DMS53 treated with DMSO at 0.1 percent for 48 hours (cell line): ENCODE results near the gene ST6GALNAC2.

Source experiments
- DNase-seq: peaks from one replicate; lab custom pipeline; 2025; ENCODE audit not compliant: unreplicated experiment; lab: John Stamatoyannopoulos, UW

ST6GALNAC2 gene

DNA sequence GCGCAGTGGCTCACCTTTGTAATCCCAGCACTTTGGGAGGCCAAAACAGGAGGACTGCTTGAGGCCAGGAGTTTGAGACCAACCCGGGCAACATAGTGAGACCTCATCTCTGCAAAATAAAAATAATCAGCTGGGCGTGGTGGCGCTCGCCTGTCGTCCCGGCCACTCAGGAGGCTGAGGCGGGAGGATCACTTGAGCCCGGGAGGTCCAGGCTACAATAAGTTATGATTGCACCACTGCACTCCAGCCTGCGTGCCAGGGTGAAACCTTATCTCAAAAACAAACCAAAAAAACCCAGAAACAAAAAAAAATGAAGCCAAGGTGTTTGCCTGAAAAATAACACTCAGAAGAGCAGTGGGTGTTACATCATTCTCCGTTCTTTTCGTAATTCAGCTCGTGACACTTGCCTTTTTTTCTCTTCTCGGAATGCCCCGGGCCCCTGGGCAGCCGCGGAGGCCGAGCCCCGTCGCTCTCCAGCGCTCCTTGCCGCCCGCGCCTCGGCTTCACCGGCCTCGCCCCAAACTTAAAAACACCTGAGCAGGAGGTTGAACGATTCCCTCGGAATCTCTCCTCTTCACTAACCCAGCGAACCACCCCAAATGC is 28.8 kb downstream of the ST6GALNAC2 start:
- DNase-seq = peak; percentile 43

DNA sequence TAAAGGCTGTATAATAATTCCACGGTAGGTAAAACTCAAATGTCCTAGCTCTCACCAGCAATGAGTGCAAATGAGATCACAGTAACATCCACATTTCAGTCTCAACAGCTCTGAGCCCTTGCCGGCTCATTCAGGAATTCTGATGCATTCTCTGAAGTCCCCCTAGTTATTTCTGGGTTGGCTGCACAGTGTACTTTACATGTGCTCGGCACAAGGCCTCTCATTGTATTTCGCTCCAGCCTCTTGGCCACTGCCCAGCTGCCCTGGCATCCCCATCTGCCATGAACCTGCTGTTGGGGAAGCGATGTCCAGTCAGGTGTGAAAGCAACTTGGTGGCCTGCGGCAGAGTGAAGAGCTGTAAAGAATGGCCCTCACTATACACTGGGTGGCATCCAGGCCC is 31.5 kb downstream of the ST6GALNAC2 start:
- no peak for DNase-seq

DNA sequence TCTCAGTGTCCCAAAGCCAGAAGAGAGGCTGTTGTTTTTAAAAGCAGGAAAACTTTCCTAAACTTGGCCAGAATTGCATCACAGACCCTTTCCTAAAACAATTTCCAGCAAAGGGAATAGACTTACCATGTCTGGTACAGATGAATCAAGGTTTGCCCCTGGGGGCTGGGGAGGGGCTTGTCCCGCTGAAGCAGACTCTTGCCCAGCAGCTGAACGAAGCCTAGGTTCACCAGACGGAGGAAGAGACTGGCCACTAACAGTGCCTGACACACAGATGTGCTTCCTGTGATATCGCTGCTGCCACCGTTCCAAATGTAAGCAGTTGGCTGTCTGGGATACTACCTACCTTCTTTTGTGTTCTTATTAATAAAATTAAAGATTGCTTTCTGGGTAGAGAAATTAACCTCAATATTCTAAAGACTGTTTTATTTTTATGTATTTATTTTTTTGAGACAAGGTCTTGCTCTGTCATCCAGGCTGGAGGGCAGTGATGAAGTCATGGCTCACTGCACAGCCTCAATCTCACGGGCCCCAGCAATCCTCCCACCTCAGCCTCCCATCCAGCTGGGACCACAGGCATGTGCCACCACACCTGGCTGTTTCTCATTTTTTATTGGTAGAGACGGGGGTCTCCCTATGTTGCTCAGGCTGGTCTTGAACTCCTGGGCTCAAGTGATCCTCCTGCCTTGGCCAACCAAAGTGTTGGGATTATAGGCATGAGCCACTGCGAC is 32.3 kb downstream of the ST6GALNAC2 start:
- DNase-seq = no peak

DNA sequence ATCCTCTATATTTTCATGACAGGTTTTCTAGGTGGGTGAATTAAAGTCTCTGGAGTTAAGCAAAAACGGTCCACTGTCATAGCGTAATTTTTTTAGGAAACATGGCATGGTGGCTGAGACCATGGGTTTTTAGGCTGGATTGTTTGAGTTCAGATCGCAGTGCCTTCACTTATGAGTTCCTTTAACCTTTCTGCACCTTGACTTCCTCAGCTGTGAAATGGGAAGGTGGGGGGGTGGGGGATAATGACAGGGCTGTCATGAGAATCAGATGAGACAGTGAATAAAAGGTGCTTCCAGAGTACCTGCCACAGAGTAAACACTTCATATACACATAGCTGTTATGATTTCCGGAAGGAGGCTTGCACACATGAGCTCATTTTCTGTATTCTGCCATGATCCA is 34.0 kb downstream of the ST6GALNAC2 start:
- peak; percentile 51 for DNase-seq

DNA sequence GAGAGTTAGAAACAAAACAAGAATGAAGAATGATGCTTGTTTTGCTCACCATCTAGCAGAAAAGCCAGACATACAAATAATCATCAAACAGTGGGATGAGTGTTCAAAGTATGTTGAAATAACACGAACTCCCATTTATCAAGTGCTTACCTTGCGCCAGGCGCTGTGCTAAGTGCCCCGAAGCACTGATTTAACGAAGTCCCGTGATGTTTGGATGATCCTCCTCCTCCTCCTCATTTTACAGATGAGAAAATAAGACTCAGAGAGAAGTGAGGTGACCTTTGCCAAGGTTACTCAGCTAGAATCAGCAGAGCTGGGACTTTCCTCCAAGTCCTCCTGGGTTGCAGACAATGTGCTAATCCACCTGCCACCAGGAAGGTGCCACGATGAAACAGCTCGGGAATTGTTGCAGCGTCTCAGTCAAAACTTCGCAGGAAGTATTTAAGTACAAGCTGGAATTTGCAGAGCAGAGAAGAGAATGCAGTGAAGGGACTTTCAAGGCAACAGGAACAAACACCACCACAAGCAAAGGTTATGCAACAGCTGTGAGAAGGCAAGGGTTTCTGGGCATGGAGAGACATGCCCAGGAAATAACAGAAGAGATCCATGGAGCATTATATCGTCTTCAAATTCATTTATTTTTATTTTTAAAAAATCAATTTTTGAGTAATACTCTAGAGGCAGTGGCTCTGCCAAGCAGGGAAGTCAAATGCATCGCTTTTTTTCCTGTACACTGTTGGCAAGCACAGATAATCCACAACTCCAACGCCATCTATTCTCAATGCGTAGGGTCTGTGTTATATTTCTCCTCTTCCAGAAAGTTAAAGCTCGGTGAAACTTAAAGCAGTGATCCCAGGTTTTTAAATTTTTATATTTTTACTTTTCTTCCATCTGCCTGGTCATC is 34.7 kb downstream of the ST6GALNAC2 start:
- peak; percentile 29 for DNase-seq

DNA sequence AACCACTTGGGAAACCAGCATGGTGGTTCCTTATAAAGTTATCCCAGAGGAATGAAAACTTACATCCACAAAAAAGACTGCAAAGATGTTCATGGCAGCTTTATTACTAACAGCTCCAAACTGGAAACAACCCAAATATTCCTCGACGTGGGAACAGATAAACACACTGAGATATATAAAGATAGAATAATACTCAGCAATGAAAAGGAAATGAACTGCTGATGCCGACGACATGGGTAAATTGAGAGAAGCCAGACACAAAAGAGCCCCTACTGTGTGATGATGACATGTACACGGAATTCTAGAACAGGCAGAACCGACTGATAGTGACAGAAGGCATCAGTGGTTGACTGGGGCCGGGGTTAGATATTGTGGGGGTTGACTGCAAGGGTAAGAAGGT is 36.1 kb downstream of the ST6GALNAC2 start:
- DNase-seq = no peak

DNA sequence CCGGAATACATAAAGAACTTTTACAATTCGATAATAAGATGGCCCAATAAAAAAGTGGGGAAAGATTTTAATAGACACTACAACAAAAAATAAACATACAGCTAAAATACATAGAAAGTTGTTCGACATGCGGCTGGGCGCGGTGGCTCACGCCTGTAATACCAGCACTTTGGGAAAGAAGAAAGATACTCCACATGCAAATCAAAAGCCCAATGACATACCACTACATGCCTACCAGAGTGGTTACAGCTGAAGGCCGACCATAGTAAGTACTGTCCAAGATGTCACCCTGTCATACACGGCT is 36.5 kb downstream of the ST6GALNAC2 start:
- DNase-seq = no peak

DNA sequence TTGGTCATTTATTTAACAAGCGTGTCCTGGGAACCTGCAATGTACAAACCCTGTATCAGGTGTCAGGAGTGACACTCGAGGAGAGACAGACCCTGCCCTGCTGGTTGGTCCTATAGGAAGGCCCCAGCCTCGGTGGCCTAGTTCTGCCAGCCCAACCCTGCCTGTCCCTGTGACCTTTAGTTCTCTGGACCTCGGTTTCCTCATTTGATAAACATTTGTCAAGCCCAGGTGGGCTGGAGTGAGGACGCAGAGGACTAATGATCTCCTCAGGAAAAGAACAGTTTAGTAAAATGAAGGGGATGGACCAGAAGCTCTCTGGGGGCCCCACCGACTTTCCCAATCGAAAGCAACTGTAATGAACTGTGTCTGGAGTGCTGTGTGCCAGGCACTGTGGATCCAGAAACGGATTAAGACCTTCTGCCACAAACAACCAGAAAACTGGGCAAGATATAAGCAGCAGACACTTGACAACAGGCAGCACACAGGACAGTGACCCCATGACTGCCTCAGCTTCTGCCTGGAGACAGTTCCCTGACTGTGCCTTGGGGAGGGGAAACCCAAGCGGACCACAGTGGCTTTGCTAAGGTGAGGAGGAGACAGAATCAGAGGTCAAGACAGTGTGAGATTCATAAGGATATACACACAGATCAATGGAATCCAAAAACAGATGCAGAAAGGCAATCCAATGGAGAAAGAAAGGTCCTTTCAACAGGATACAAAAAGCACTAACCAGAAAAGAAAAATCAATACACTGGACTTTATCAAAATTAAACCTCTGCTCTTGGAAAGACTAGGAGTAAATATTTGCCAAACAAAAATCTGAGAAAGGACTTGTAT is 37.1 kb downstream of the ST6GALNAC2 start:
- no peak for DNase-seq

DNA sequence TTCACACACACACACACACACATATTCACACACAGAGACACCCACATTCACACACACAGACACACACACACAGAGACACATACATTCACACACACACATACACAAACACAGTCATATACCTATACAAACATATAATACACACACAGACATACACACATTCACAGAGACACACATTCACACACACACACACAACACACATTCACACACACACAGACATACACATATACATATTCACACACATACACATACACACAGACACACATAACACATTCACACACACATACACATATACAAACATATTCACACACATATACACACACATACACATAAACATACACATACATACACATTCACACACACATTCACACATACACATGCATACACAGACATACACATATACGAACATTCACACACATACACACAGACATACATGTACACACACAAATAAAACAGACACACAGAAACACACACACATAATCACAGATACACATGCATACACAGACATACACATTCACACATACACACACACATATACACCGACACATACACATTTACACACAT is 37.9 kb downstream of the ST6GALNAC2 start:
- no peak for DNase-seq

DNA sequence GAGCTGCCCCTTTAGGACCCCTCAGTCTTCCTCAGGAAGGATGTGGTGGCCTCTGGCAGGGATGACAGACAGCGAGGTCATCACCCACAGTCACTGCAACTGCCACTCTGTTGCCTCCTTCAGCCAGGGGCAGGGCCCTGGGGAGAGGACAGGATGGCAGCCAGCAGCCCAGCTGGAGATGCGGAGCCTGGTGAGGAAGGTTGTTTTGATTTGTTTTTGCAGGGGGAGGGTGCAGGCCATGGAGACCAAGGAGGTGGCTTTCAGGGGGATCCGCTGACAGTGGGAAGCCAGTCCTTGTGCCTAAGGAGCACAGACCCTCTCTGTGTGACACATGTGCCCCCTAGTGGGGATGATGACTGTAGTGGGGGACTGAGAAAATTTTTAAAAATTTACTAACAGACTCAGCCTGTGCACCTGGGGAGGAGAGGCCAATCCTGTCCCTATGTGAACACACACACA is 38.4 kb downstream of the ST6GALNAC2 start:
- peak; percentile 21 for DNase-seq

DNA sequence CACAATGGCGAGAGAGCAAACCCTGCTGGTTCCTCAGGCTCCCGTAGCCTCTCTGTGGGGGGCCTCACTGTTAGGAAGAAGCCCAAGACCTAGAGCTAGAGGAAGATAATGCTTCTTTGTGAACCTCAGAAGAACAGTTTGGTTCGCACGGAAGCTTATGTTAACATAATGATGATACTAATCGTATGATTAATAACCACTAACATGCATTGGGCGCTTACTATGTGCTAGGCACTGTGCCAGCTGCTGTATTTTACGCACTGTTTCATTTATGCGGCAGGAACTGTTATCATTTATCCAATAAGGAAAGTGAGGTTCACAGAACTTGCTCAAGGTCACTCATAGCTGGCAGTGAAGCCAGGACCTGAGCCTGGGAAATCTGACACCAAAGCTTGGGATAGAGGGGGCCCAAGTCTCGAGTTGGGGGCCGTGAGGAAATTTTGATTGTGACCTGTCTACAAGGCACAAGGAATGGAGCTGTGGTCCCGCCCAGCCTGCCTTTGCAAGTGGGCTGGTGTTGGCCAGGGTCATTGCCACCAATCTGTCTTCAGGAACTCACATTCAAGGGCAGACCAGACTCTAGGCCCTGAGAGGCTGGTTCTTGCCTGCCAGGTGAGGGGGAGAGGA is 39.0 kb downstream of the ST6GALNAC2 start:
- DNase-seq = no peak

DNA sequence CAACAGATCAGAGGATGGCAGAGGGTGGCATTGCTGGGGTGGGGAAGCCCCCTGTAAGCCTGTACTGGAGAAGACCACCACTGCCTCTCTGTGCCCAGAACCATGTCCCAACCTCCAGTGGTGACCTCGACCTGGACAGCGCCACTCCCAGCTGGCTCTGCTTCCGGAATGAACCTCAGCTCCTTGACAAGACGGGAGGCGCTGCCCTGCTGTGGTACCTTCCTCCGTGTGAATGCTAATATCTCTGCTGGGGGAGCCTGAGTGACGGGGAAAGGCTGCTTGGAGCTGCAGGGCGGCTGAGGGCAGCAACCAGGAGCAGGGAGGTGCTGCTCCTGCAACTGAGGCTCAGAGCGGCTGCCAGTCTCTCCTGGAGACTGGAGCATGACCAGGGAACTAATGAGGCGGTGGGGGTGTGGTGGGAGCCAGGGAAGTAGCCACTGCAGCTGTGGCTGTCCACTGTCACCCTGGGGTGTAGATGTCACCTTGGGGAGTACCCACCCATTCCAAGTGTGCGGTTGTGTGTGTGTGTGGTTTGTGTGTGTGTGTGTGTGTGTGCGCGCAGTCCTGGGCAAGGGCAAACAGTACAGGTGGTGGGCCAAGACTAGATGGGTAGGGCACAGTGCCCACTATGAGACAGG is 39.6 kb downstream of the ST6GALNAC2 start:
- DNase-seq = no peak

DNA sequence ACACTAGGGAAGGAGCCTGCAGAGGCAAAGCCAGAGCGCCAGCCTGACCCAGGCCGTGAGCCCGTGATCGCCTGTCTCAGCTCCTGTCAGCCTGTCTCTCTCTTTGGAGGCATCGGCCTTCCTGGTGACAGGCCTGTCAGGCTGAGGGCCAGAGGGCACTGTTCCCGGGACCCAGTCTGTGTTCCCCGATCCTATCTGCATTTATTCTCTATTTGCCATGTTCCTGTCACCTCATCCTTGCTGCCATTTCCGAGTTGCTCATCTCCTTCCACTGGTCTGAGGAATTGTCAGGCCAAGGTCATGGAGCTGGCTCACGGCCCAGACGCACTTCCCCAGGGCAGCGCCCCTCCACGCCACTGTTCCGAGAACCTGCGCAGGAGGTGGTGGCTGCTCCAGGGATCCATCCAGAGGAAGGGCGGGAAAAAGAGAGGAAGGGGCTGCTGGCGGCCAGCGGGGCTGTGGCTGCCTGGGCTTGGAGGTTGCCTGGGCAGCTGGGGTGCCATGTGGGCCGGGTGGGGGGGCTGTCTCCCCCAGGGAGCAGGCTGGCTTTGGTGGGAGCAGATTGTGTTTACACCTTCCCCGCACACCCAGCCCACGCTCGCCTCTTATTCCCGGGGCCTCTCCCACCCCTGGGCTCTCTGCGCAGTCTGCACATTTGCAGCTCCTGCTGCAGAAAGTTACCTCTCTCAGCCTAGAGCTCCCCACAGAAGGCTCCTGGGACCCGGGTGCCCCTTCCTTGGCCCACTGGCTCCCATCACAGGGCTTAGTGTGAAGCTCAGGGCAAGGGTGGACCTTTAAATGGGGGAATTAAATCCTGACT is 40.9 kb downstream of the ST6GALNAC2 start:
- DNase-seq = no peak

DNA sequence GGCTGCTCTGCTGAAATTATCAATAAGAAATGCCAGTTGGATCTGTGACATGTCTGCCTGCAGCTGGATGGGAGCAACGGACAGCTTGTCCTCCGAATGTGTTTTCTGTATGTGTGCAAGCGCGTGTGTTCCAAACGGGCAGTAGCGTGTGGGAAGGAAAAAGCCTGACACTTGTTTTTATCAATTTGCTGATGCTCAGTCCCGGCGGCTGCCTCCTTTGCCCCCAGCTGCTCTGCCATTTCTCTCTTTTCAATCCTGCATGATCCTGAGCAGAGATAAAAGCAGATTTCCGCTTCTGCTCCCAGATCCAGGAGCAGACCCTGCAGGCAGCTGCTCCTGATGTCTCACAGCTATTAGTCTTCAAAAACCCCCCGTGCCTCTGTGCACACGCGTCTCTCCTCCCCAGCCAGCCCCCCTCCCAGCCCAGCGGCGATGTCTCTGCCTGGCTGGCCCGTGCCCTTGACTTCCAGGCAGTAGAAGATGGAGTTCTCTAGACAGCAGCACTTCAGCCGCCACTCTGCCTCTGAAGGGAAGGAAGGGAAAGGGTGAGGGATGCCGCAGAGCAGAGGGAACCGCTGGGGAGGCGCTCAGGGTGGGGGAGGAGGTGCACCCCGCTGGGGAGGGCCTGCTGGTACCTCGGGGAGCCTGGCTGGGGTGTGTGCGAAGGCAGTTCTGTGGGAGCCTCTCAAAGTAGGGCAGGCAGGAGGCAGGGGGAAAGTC is 41.7 kb downstream of the ST6GALNAC2 start:
- no peak for DNase-seq

DNA sequence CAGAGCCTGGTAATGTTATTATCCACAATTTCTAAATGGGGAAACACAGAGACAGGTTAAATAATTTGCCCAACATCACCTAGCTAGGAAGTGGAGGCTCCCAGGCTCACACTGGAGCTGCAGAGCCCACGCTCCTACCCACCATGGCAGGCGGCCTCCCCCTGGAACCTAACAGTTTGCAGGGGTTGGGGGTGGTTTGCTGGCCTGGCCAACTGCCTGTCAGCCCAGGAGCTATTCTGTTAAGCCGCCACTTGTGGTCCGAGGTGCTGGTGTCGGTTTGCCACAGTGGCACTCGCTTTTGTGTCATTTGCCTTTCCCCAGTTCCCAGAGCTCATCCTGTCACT is 42.2 kb downstream of the ST6GALNAC2 start:
- DNase-seq = no peak

DNA sequence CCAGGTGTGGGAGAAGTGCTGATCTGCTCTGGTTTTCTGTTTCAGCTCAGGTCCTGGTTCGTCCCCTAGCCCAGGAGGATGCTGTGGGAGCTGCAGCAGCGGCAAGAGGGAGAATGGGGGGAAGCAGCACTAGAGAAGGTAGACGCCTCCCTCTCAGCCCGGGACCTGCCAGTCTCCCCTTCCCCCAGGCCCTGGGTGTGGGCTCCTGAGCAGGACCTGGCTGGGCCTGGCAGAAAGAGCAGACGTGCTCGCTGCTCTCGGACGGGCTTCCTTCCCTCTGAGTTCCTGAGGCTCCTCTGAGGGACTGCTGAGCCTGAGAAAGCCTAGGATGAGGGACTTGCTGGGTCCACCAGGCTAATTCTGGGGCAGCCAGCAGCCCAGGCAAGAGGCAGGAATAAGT is 42.7 kb downstream of the ST6GALNAC2 start:
- DNase-seq = no peak

DNA sequence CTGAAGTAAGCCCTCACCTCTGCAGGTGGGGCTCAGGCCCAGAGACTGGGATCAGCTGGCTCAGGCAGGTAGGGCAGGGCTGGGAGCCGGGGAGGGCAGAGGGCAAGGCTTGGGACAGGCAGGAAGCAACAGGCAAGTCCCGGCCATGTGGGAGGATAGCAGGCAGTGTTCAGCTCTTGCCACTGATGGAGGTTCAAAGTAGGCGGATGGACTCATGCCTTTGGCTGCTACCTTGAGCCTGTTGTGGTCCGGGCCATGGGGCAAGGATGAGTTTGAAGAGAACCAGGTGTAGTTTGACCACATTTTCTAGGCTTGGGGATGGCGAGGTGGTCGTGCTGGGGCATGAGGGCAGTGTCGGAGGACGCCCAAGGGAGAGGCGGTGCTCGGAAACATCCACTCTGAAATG is 43.1 kb downstream of the ST6GALNAC2 start:
- DNase-seq = no peak

DNA sequence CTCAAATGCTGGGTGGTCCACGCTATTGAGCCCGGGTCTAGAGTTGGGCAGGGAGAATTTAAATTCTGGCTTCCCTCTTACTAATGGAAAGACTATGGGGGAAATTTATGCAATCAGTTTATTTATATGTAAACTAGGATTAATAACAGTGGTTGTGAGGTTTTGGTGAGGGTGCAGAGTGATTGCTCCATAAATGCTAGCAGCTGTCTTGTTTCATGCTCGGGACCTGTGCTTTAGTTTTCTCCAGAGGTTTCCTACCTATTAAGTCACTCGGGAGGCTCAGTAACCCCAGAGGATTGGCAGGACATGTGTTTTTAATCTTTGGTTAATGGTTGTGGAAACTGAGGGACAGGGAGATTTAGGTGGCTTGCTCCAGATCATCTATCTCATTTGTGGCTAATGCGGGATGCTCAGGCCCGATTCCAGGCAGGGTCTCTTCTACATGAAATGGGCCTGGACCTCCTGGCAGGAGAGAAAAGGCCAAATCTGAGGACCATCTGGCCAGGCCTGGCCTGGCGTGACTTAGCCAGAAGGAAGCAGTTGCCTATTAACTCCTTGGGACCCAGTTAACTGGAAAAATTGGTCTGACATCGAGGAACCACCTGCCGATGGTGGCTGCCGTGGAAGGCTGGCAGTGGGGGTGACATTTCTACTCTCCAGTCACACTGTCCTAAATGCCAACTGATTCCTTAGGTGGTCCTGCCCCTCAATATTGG is 43.8 kb downstream of the ST6GALNAC2 start:
- DNase-seq = no peak
